GM18499 (cell line): ENCODE results near the gene ADCY3.

Experiments
- ATAC-seq: cut with Tn5 transposase; IDR thresholded peaks from one replicate; pipeline ENCODE4 v1.9.1; 2021; ENCODE audit warnings: moderate number of reproducible peaks; ENCODE audit not compliant: insufficient read depth, unreplicated experiment

Gene ADCY3

GRCh38 chr2:24881158-24881557 is 38.9 kb downstream of the ADCY3 start:
- ATAC-seq, result no peak

DNA sequence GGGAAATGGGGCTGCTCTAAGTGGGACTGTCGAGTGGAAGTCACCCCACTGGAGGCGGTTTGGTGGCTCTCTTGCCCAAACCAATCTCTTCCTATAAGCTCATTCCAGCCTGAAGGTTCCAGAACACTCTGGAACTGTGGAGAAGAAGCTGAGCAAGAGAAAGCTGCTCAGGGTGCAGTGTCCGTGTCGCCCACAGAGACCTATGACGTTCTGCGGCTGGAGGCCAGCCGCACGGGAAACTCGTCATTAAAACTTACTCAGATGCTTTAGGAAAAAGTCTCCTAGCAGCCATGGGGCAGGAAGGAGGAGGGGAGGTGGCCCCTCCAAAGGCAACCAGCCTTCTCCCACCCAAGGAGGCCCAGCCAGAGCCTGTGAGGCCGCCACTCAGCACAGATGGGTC is 41.7 kb downstream of the ADCY3 start:
- ATAC-seq, result no peak

GRCh38 chr2:24877646-24878045 is 42.4 kb downstream of the ADCY3 start:
- no peak for ATAC-seq

DNA sequence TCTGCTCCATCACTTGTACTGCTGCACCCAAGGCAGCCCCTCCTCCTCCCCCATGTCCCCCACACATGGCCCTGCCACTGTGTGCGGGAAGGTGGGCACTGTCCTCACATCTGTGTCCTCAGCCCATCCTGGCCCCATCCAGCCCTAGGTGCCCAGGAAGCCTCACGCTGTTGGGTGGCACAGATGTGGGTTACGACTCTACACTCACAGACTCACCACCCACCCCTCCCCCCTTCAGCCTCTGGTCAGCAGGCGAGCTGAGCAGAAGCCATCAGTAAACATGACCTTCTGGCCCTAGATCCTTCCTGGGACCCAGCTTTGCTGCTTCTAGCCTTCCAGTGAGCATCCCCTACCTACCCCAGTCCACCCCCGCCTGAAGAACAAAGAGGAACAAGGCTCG is 43.0 kb downstream of the ADCY3 start:
- no peak for ATAC-seq

- ATAC-seq, result no peak
Observed at GRCh38 chr2:24875901-24876300, 44.1 kb downstream of the ADCY3 start.

GRCh38 chr2:24875272-24875671 is 44.8 kb downstream of the ADCY3 start:
- no peak for ATAC-seq

- no peak for ATAC-seq
Observed at GRCh38 chr2:24874035-24874434, 46.0 kb downstream of the ADCY3 start.

- ATAC-seq, result no peak
Observed at GRCh38 chr2:24873619-24874018, 46.4 kb downstream of the ADCY3 start.

DNA sequence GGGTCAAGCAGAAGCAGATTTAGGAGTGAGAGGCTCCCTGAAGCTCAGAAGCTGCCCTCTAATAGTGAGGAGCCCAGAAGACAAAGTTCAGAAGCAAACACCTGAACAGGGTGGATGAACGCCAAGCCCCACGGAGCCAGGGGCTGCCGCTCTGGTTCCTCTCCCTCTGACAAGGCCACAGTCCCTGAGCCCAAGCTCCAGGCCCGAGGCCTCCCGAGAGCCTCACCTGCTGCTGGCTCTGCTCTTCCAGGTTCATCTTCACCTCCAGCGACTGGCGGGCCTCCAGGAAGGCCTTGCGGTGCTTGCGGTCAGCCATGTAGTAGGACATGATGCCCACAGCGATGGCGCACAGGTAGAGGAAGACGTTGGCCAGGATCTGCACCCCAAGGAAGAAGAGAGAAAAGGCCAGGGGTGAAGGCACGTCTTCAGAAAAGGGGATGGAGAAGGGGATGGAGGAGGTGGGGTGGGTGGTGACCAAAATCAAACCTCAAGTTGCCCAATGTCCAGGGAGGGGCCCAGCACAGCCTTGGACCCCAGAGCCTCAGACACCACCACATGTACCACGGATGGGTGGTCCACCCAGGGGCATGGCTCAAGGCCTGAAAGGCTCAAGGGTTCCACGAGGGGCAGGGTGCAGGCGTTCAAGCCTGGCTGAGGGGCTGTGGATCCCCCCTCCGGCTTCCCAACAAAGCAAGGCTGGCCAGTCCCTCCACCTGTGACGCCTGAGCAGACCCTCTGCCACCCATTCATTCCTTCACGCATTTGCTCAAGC is 47.5 kb downstream of the ADCY3 start:
- ATAC-seq, result no peak

DNA sequence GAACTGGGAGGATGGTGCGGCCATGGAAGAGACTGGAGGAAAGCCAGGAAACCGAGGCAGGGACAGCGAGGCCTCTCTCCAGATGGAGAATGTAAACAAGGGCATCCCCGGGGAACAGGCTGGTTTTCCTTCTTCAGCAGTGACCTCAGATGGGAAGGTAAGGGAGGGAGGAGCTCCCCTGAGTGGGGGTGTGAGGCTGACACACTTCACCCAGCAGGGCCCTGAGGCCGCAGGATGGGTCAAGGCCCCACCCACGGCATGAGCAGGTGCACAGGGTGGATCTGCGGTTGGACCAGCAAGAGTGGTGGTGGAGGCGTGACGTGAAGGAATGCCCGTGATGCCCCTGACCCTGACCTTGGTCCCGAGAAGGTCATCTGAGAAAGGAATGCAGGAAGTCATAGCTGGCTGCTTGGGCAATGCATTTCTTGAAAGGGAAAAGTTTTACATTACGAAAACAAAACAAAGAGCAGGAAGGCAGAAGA is 48.1 kb downstream of the ADCY3 start:
- no peak for ATAC-seq

- no peak for ATAC-seq
Observed at GRCh38 chr2:24870891-24871705, 48.9 kb downstream of the ADCY3 start.

- ATAC-seq, result no peak
Observed at GRCh38 chr2:24870440-24870839, 49.6 kb downstream of the ADCY3 start.

- no peak for ATAC-seq
Observed at GRCh38 chr2:24866946-24867345, 53.1 kb downstream of the ADCY3 start.

DNA sequence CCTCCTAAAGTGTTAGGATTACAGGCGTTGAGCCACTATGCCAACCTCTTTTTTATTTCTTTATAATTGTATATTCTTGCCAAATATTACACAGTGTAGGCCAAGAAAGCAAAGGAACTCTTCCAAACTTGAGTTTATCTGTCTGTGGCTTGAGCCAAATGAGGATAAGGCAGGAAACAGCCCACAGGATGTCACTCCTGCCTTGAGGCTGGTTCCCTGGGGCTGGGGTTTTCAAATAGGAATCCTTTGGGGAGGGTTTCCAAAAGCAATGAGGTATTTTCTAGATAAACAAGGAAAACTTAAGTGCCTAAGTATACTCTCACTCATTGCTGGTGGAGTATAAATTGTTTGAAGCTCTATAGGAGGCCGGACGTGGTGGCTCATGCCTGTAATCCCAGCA is 56.4 kb downstream of the ADCY3 start:
- ATAC-seq, result no peak

DNA sequence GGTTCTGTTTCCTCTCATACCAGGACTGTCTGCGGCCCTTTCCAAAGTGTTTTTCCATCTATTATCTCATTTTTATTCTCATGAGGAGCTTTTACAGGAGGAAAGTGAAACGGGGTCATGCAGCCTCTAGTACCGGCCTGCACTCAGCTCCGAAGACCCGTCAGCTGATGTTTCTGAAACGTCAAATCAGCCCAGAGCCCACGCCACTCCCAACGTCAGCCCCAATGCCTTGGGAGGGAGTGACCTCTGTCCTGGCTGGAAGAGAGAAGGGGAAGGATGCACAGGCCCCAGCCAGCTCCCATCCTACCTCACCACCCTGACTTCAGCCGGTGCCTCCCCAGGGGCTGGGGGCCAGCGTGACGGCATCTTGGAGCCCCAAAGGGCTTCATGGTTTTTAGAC is 58.5 kb downstream of the ADCY3 start:
- ATAC-seq, result no peak

GRCh38 chr2:24860631-24861030 is 59.4 kb downstream of the ADCY3 start:
- ATAC-seq, result no peak

DNA sequence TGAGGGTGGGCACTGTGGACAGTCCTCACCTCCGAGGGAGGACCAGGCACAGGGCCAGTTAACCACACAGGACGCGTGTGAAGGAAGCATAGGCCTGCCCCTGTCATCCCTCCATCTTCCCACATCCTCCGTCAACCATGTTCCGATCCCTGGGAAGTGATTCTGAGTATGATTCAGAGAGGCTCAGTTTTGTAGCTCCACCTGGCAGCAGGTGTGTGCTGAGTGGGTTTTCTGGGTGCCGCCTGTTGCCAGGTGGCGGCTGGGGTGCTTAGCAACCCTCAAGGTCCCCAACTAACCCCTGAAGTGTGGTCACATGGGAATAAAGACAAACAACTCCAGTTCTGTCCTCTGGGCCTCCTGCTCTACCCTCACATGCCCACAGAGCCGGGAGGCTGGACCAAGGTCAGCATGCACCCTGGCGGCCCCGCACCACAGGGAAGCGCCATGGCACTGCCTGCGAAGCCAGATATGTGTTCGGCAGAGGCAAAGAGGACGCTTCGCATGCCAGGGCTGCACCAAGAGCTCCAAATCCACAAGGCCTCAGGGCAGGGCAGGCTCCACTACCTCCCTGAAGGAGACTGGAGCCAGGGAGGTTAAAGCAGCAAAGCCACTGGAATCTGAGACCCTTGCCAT is 60.0 kb downstream of the ADCY3 start:
- ATAC-seq, result no peak

DNA sequence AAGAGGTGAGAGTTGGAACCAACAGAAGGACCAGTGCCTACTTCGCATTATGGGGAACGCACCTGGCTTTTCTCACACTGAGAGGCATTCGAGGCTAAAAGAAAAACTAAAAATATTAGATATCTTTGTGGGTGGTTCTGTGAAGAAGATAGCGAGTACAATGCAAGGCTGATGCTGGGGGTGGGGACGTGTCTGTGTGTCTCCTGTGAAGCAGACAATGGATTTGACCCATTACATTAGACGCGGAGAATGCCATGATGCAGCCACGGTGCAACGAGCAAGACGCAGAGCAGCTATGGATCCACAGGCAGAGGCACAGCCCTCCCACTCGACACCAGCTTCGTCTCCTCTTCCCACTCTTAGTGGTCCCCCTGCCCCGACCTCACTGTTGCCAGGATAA is 61.0 kb downstream of the ADCY3 start:
- ATAC-seq, result no peak

DNA sequence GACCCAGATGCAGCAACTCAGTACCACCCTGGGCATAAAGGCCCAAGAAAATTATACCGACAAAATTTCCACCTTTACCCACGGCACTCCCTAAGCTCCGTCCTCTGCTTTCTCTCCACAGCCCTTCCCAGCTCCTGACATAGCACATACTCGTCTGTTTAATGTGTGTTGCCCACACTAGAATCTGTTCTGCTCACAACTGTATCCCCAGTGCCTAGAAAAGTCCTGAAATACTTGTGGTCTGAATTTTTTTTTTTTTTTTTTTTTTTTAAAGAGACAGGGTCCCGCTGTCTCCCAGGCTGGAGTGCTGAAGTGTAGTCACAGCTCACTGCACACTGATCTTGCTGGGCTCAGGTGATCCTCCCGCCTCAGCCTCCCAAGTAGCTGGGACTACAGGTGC is 62.3 kb downstream of the ADCY3 start:
- ATAC-seq, result no peak

DNA sequence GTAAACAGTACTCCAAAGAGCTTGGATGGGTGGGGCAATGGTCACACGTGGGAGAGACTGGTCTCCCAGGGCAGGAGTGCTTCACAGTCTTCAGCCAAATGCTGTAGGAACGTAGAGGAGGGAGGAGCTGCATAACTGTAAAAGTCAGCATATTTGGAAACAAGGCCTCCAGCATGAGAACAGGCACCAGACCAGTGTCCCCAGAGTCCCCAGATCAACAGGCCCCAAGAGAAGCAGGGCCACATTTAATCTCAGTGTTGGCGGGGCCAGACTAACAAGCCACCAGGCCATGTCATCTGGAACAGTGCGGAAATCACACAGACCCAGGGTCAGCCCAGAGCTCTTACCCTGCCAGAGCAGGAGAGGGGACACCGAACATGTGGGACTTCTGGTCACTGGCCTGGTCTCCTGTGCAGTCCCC is 63.2 kb downstream of the ADCY3 start:
- no peak for ATAC-seq

GRCh38 chr2:24855726-24856125 is 64.3 kb downstream of the ADCY3 start:
- ATAC-seq, result no peak
